NCI-H1694 treated with DMSO at 0.1 percent for 48 hours (cell line): ENCODE results near the gene TBC1D22A.
A peak's percentile ranks its signal among the peaks of the same experiment; 100 is the strongest.

Source experiments
- DNase-seq: peaks from one replicate; lab custom pipeline; 2025; lab: John Stamatoyannopoulos, UW

TBC1D22A gene

GRCh38 chr22:47201996-47202818 is 439.8 kb downstream of the TBC1D22A start:
- DNase-seq, result no peak

- DNase-seq, result no peak
These were observed 440.5 kb downstream of the TBC1D22A start for GRCh38 chr22:47202819-47203553.

- no peak for DNase-seq
These were observed 441.1 kb downstream of the TBC1D22A start for GRCh38 chr22:47203554-47203991.

- no peak for DNase-seq
These were observed 441.8 kb downstream of the TBC1D22A start for GRCh38 chr22:47204002-47204979.

GRCh38 chr22:47205081-47205491 is 442.6 kb downstream of the TBC1D22A start:
- no peak for DNase-seq

- DNase-seq, result no peak
These were observed 443.1 kb downstream of the TBC1D22A start for GRCh38 chr22:47205554-47205953.

GRCh38 chr22:47206164-47206563 is 443.7 kb downstream of the TBC1D22A start:
- no peak for DNase-seq

- no peak for DNase-seq
These were observed 444.3 kb downstream of the TBC1D22A start for GRCh38 chr22:47206666-47207218.

- no peak for DNase-seq
These were observed 444.9 kb downstream of the TBC1D22A start for GRCh38 chr22:47207387-47207786.

- no peak for DNase-seq
These were observed 445.6 kb downstream of the TBC1D22A start for GRCh38 chr22:47207846-47208554.

- no peak for DNase-seq
These were observed 446.2 kb downstream of the TBC1D22A start for GRCh38 chr22:47208630-47209029.

GRCh38 chr22:47209040-47209514 is 446.6 kb downstream of the TBC1D22A start:
- DNase-seq, result no peak

GRCh38 chr22:47209547-47210023 is 447.1 kb downstream of the TBC1D22A start:
- no peak for DNase-seq

- DNase-seq, result no peak
These were observed 447.7 kb downstream of the TBC1D22A start for GRCh38 chr22:47210112-47210657.

- no peak for DNase-seq
These were observed 448.2 kb downstream of the TBC1D22A start for GRCh38 chr22:47210686-47211085.

GRCh38 chr22:47213571-47214230 is 451.3 kb downstream of the TBC1D22A start:
- peak; percentile 25 for DNase-seq

GRCh38 chr22:47215851-47216250 is 453.4 kb downstream of the TBC1D22A start:
- DNase-seq, result no peak

- no peak for DNase-seq
These were observed 456.2 kb downstream of the TBC1D22A start for GRCh38 chr22:47218671-47219070.

GRCh38 chr22:47219789-47220188 is 457.3 kb downstream of the TBC1D22A start:
- no peak for DNase-seq

- no peak for DNase-seq
These were observed 458.3 kb downstream of the TBC1D22A start for GRCh38 chr22:47220752-47221151.
